GM23248 (cell line): ENCODE measurements around the gene MID1IP1. TPM values are rescaled to one million over a fixed set of nuclear protein-coding genes. Genes with fewer than 3 reads are reported as not detected.
A peak's percentile ranks its signal among the peaks of the same experiment; 100 is the strongest.

Experiments used
- DNase-seq: peaks from one replicate; pipeline ENCODE4 v3.0.0-alpha.2; 2015
- H2AFZ ChIP-seq: fragments of 200-600 bp; sonication (generic); 2 replicates; pipeline ENCODE4 v1.6.1; 2016; ENCODE audit warnings: antibody characterized with exemption
- H3F3A ChIP-seq: fragments of 200-600 bp; sonication (generic); 2 replicates; pipeline ENCODE4 v1.6.1; 2016; ENCODE audit warnings: mild to moderate bottlenecking, antibody characterized with exemption, mixed run types; ENCODE audit not compliant: insufficient read depth
- H3K27ac ChIP-seq: fragments of 200-600 bp; sonication (generic); 2 replicates; pipeline ENCODE4 v1.5.1; 2016; ENCODE audit warnings: mild to moderate bottlenecking
- H3K27me3 ChIP-seq: fragments of 200-600 bp; sonication (generic); replicated peaks from 2 replicates; pipeline ENCODE4 v1.6.1; 2016; ENCODE audit warnings: mild to moderate bottlenecking; ENCODE audit not compliant: insufficient read depth
- H3K36me3 ChIP-seq: fragments of 200-600 bp; sonication (generic); 2 replicates; pipeline ENCODE4 v1.6.1; 2016; ENCODE audit warnings: low read depth, mild to moderate bottlenecking
- H3K4me1 ChIP-seq: fragments of 200-600 bp; sonication (generic); 2 replicates; pipeline ENCODE4 v1.6.1; 2016; ENCODE audit warnings: mild to moderate bottlenecking; ENCODE audit not compliant: insufficient read depth
- H3K4me2 ChIP-seq: fragments of 200-600 bp; sonication (generic); one replicate; pipeline ENCODE4 v1.6.1; 2016; ENCODE audit warnings: mild to moderate bottlenecking; ENCODE audit not compliant: unreplicated experiment
- H3K4me3 ChIP-seq: fragments of 200-600 bp; sonication (generic); 2 replicates; pipeline ENCODE4 v1.5.1; 2016; ENCODE audit warnings: mild to moderate bottlenecking
- H3K79me2 ChIP-seq: fragments of 200-600 bp; sonication (generic); 2 replicates; pipeline ENCODE4 v1.6.1; 2016; ENCODE audit warnings: mild to moderate bottlenecking; ENCODE audit not compliant: insufficient read depth
- H3K9ac ChIP-seq: fragments of 200-600 bp; sonication (generic); 2 replicates; pipeline ENCODE4 v1.6.1; 2016; ENCODE audit warnings: mild to moderate bottlenecking
- H3K9me2 ChIP-seq: fragments of 200-600 bp; sonication (generic); 2 replicates; pipeline ENCODE4 v1.6.1; 2016; ENCODE audit warnings: mixed run types, mild to moderate bottlenecking, moderate library complexity; ENCODE audit not compliant: insufficient read depth
- H3K9me3 ChIP-seq: fragments of 200-600 bp; sonication (generic); one replicate; pipeline ENCODE4 v1.6.1; 2017; ENCODE audit warnings: low read depth
- H4K20me1 ChIP-seq: fragments of 200-600 bp; sonication (generic); 2 replicates; pipeline ENCODE4 v1.6.0; 2016; ENCODE audit not compliant: insufficient read depth
- EZH2 ChIP-seq: fragments of 200-600 bp; sonication (generic); IDR thresholded peaks from 2 replicates; pipeline ENCODE4 v1.6.1; 2018; ENCODE audit warnings: antibody characterized with exemption, mild to moderate bottlenecking; ENCODE audit not compliant: insufficient read depth, poor library complexity, severe bottlenecking
- EZH2phosphoT487 ChIP-seq: fragments of 200-600 bp; sonication (generic); IDR thresholded peaks from 2 replicates; pipeline ENCODE4 v1.6.1; 2018; ENCODE audit warnings: antibody characterized with exemption, moderate library complexity, mild to moderate bottlenecking, low read depth; ENCODE audit not compliant: insufficient read depth
- WGBS, 2 experiments: methylation state at CpG; one replicate each; pipeline ENCODE4 v1.1.6; 2015 to 2017; ENCODE audit warnings: low lambda C conversion rate in 2 of 2, low coverage in 1 of 2; ENCODE audit errors: missing lambda C conversion rate in 2 of 2; 5-methylcytosine and 5-hydroxymethylcytosine counted together
- in situ Hi-C: fragments of 300-500 bp; cut with MboI; formaldehyde crosslinking; loops from 2 replicates; pipeline ENCODE4 v1.15.0; 2020
- polyA plus RNA-seq: library from polyadenylated mRNA; unstranded; fragments of >200 nt; fragmentation: Nextera tagmentation; extraction: Ambion mirVana; gene quantifications from 2 replicates; pipeline ENCODE4 v1.2.1, GENCODE V29; 2016
- total RNA-seq: library from RNA; depleted of rRNA; stranded (reverse); fragments of >200 nt; shearing (Covaris generic); gene quantifications from 2 replicates; pipeline ENCODE4 v1.2.3, GENCODE V29; 2014

MID1IP1 gene
- total and polyA plus RNA-seq, 2 experiments from 2014 or later = 4.8 to 41.9 TPM

DNA sequence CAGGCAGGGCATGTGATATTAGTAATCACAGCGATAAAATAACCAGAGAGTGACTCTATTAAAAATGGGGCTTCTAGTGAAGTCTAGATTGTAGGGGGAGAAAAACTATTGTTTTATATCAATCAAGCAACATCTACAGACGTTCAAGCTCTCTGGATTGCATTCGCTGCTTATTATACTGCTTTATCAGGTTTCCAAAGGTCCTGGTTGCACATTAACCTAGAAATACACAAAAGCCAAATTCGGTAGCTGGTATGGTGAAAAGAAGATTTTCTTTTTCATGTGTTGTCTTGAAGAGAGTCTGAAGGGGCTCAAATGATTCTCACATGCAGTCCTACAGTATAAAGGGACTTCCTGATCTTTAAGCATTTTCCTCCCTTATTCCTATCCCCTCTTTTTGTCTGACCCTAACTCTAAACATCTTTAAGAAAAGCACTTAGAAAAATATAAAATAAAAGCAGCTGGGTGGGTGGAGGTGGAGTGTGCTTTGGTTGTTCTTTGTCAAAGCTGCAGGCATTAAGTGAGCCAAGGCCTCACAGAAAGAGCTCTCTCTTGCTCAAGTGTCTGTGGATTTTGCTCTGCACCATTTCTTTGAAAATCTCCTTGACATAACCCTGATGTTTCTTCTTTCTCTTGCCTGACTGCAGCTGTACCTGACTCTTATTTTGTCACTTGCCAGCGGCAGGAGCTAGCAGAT lies 46.1 kb downstream of the MID1IP1 start:
- Histone ChIP-seq H3K27me3 (no peaks in the 10 kb centered on the region), H3K4me2 (no peak overlapping the region), H3K36me3 (no peaks in the 10 kb centered on the region), H3K9ac (no peak overlapping the region), H4K20me1 (no peaks in the 10 kb centered on the region), H3K4me1 (no peaks in the 10 kb centered on the region), H3K9me3 (no peaks in the 10 kb centered on the region), H3K27ac (no peak overlapping the region), H3K79me2 (no peaks in the 10 kb centered on the region), H3F3A (no peaks in the 10 kb centered on the region), H3K9me2 (no peaks in the 10 kb centered on the region), H3K4me3 (no peak overlapping the region), H2AFZ (no peak overlapping the region)
- DNase-seq = no peak
- in situ Hi-C loops = no loop called here
- TF ChIP-seq EZH2 = no peak
- no peak for TF ChIP-seq EZH2phosphoT487
- 77 to 81% methylated on average over 5 of the region's 5 CpGs for WGBS, 2 experiments

DNA sequence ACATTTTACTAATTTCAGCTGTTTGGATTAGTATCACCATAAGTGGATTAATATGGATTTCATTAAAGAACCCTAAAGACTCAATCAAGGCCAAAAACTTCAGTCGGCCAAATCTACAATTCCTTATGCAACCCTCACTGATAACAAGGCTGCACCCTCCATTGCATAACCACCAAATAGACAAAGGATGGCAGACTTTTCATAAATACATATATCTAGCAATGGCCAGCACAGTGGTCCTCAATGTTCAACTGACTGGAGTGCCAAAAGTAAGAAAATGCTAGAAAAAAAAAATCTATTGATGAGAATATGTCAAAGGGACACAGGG lies 46.6 kb downstream of the MID1IP1 start:
- Histone ChIP-seq H3K9ac (no peak overlapping the region), H3K27ac (no peak overlapping the region), H3K9me3 (no peaks in the 10 kb centered on the region), H3F3A (no peaks in the 10 kb centered on the region), H3K4me3 (no peak overlapping the region), H3K4me1 (no peaks in the 10 kb centered on the region), H2AFZ (no peak overlapping the region), H3K79me2 (no peaks in the 10 kb centered on the region), H3K4me2 (no peak overlapping the region), H3K9me2 (no peaks in the 10 kb centered on the region), H3K27me3 (no peaks in the 10 kb centered on the region), H4K20me1 (no peaks in the 10 kb centered on the region), H3K36me3 (no peaks in the 10 kb centered on the region)
- no peak for DNase-seq
- no peak for TF ChIP-seq EZH2
- TF ChIP-seq EZH2phosphoT487 = no peak
- WGBS, 2 experiments = 94 to 95% methylated on average over 1 of the region's 1 CpG
- in situ Hi-C loops = no loop called here

DNA sequence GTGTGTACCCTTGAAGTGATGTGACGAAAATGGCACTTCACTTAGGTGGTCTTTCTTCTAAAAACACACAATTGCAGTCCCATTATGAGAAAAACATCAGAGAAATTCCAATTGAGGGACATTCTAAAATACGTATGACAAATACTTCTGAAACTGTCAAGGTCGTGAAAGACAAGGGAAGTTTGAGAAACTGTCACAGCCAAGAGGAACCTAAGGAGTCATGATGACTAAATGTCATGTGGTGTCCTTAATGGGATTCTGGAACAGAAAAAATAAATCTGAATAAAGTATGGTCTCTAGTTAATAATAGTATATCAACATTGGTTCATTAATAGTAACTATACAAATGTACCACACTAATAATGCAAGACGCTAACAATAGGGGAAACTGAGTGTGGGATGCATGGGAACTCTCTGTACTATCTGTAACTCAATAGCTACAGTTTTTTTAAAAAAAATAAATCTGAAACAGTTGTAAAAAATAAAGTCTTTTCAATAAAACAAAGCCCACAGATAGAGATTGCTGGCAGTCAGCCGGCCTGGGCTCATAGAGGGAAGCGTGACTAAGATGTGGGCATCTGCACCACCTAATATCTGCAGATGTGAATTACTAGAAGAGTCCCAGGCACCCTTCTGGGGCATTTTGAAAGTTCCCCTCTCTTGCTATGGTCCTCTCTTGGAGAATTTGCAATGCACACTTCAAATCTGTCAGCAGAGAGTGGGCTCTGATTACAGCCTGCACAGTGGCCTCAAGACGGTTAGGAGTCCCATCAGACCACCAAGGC lies 47.6 kb downstream of the MID1IP1 start:
- WGBS, 2 experiments = 49 to 53% methylated on average over 7 of the region's 7 CpGs
- no peak overlapping the region for H3K27ac ChIP-seq
- no peak overlapping the region for H3K9ac ChIP-seq
- TF ChIP-seq EZH2 (no peak), EZH2phosphoT487 (no peak)
- H3K4me1 ChIP-seq = no peaks in the 10 kb centered on the region
- H2AFZ ChIP-seq = no peak overlapping the region
- H3F3A ChIP-seq = no peaks in the 10 kb centered on the region
- in situ Hi-C loops = no loop called here
- no peaks in the 10 kb centered on the region for H3K9me3 ChIP-seq
- H3K4me3 ChIP-seq = no peak overlapping the region
- no peaks in the 10 kb centered on the region for H3K27me3 ChIP-seq
- no peaks in the 10 kb centered on the region for H3K9me2 ChIP-seq
- H4K20me1 ChIP-seq = no peaks in the 10 kb centered on the region
- DNase-seq = peak; percentile 12
- no peaks in the 10 kb centered on the region for H3K79me2 ChIP-seq
- no peaks in the 10 kb centered on the region for H3K36me3 ChIP-seq
- no peak overlapping the region for H3K4me2 ChIP-seq

GRCh38 chrX:38850807-38851544 lies 49.7 kb downstream of the MID1IP1 start:
- WGBS, 2 experiments = 35 to 42% methylated on average over 6 of the region's 6 CpGs
- TF ChIP-seq EZH2 = no peak
- TF ChIP-seq EZH2phosphoT487 = no peak

More at GRCh38 chrX:38850807-38851544, 49.7 kb downstream of the MID1IP1 start:
- Histone ChIP-seq H3K9me3 (no peaks in the 10 kb centered on the region), H3F3A (no peaks in the 10 kb centered on the region), H3K4me2 (no peak overlapping the region), H3K9me2 (no peaks in the 10 kb centered on the region), H3K79me2 (no peaks in the 10 kb centered on the region), H3K4me1 (no peaks in the 10 kb centered on the region), H3K36me3 (no peaks in the 10 kb centered on the region), H3K27ac (no peak overlapping the region), H4K20me1 (no peaks in the 10 kb centered on the region), H3K4me3 (no peak overlapping the region), H2AFZ (no peak overlapping the region), H3K27me3 (no peaks in the 10 kb centered on the region), H3K9ac (no peak overlapping the region)
- in situ Hi-C loops = no loop called here
- DNase-seq = no peak
